ENCODE data around the gene CDC40.
"Not testable (repeated sequence)": the region's sequence is repeated elsewhere in the genome, so short reads cannot be mapped to it uniquely, and the experiment has no call there.

Gene CDC40

DNA sequence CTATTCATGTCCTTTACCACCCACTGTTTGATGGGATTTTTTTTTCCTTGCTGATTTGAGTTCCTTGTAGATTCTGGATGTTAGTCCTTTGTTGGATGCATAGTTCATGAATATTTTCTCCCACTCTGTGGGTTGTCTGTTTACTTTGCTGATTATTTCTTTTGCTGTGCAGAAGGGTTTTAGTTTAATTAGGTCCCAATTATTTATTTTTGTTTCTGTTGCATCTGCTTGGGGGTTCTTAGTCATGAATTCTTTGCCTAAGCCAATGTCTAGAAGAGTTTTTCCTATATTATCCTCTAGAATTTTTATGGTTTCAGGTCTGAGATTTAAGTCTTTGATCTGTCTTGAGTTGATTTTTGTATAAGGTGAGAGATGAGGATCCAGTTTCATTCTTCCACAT, 92.6 kb downstream of the CDC40 start:
- DNase-seq = not testable (repeated sequence)

DNA sequence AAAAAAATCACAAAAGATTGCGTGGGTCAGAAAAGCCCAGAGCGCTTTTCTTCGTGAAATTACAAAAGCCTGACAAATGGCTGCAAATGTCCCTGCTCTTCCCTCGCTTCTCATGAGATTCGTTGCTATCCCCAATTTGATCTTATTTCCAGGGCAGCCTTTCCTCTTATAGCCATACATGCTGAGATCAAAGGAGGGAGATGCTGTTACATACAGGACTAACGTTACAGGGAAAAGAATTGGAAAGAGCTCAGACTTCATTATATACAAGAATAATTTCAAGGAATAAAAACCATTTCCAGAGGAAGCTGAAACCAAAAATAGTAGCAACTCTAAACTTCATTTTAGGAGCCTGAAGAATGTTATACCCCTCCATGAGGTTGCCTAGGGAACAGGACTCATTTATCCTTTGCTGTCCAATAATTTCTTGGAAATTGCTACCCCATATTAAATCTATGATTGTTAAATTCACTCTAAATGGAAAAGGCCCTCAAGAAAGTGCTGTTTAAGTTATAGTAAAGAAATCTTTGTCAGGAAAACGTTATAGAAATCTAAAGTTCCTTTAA, 97.0 kb downstream of the CDC40 start:
- DNase-seq = no peak
